SK-N-SH (cell line): ENCODE data around the gene ULK3. TPM values are rescaled to one million over a fixed set of nuclear protein-coding genes. Genes with fewer than 3 reads are reported as not detected.

ENCODE experiments used
- CTCF ChIA-PET: fragments of 300-600, 350-600 bp; formaldehyde crosslinking; extraction: SDS; loops from one replicate; lab custom pipeline; 2021; lab: Yijun Ruan, JAX
- POLR2A ChIA-PET: fragments of 350-600 bp; sonication (Branson Sonifier 250); formaldehyde crosslinking; extraction: SDS; loops from one replicate; lab custom pipeline; 2020; ENCODE audit warnings: antibody characterized with exemption, inconsistent platforms; lab: Yijun Ruan, JAX
- DNase-seq: peaks from one replicate; pipeline ENCODE4 v3.0.0; 2012
- H2AFZ ChIP-seq: fragments of 200-600 bp; sonication (generic); 2 replicates; pipeline ENCODE4 v1.8.1; 2016; ENCODE audit warnings: antibody characterized with exemption, mild to moderate bottlenecking, low read depth
- H3F3A ChIP-seq: fragments of 200-600 bp; sonication (generic); replicated peaks from 2 replicates; pipeline ENCODE3; 2016; ENCODE audit warnings: antibody characterized with exemption, mild to moderate bottlenecking; ENCODE audit not compliant: insufficient read depth
- H3K27ac ChIP-seq, 2 experiments: fragments of 200-500 bp in 1 of 2; fragments of 200-600 bp in 1 of 2; sonication (Bioruptor generic) in 1 of 2; sonication (generic), shearing (Covaris generic) in 1 of 2; 2 replicates each; pipeline versions ENCODE4 v1.5.1 to v1.6.1; 2014 to 2016; ENCODE audit warnings: low read depth in 2 of 2, inconsistent platforms in 1 of 2, low read length in 1 of 2, mild to moderate bottlenecking in 1 of 2, mixed read lengths in 1 of 2
- H3K27me3 ChIP-seq: fragments of 200-600 bp; sonication (generic), shearing (Covaris generic); 2 replicates; pipeline ENCODE4 v1.6.1; 2016; ENCODE audit warnings: mixed run types; ENCODE audit not compliant: insufficient read depth
- H3K36me3 ChIP-seq, 2 experiments: fragments of 200-500 bp in 1 of 2; fragments of 200-600 bp in 1 of 2; sonication (Bioruptor generic) in 1 of 2; sonication (generic) in 1 of 2; replicated peaks in 1 of 2; 2 replicates each; pipeline versions ENCODE3 to v1.5.1; 2014 to 2016; ENCODE audit warnings: low read length in 1 of 2, mild to moderate bottlenecking in 1 of 2; ENCODE audit not compliant: insufficient read depth in 2 of 2, control insufficient read depth in 1 of 2
- H3K4me1 ChIP-seq, 2 experiments: fragments of 200-500 bp in 1 of 2; fragments of 200-600 bp in 1 of 2; sonication (Bioruptor generic) in 1 of 2; sonication (generic), shearing (Covaris generic) in 1 of 2; 2 replicates each; pipeline versions ENCODE4 v1.5.1 to v1.6.1; 2014 to 2016; ENCODE audit warnings: low read depth in 1 of 2, low read length in 1 of 2, mixed run types in 1 of 2; ENCODE audit not compliant: insufficient read depth in 2 of 2, control insufficient read depth in 1 of 2
- H3K4me2 ChIP-seq: fragments of 200-600 bp; sonication (generic), shearing (Covaris generic); 2 replicates; pipeline ENCODE4 v1.6.1; 2017; ENCODE audit warnings: mixed run types
- H3K4me3 ChIP-seq, 2 experiments: fragments of 200-500 bp in 1 of 2; fragments of 200-600 bp in 1 of 2; sonication (Bioruptor generic) in 1 of 2; sonication (generic), shearing (Covaris generic) in 1 of 2; 2 replicates each; pipeline versions ENCODE4 v1.5.1 to v1.8.1; 2014 to 2016; ENCODE audit warnings: low read depth in 2 of 2, inconsistent platforms in 1 of 2, low read length in 1 of 2, mild to moderate bottlenecking in 1 of 2, mixed read lengths in 1 of 2, moderate library complexity in 1 of 2
- H3K79me2 ChIP-seq: fragments of 200-600 bp; sonication (generic); 2 replicates; pipeline ENCODE4 v1.8.1; 2017; ENCODE audit warnings: mild to moderate bottlenecking; ENCODE audit not compliant: insufficient read depth
- H3K9ac ChIP-seq: fragments of 200-600 bp; sonication (generic); 2 replicates; pipeline ENCODE4 v1.6.1; 2017; ENCODE audit warnings: mixed run types
- H3K9me2 ChIP-seq: fragments of 200-600 bp; sonication (generic); 2 replicates; pipeline ENCODE4 v1.6.1; 2017; ENCODE audit warnings: mixed run types
- H3K9me3 ChIP-seq: fragments of 200-600 bp; sonication (generic); 2 replicates; pipeline ENCODE4 v1.6.1; 2017; ENCODE audit warnings: mixed run types, mild to moderate bottlenecking, moderate library complexity
- H4K20me1 ChIP-seq: fragments of 200-600 bp; sonication (generic); 2 replicates; pipeline ENCODE4 v1.6.1; 2017; ENCODE audit warnings: mild to moderate bottlenecking, mixed run types; ENCODE audit not compliant: insufficient read depth
- CHD2 ChIP-seq: fragments of 150-350 bp; IDR thresholded peaks from 2 replicates; pipeline ENCODE4 v1.6.1; 2018; ENCODE audit warnings: low read length; ENCODE audit not compliant: partially characterized antibody
- EZH2phosphoT487 ChIP-seq: fragments of 200-600 bp; sonication (generic); IDR thresholded peaks from 2 replicates; pipeline ENCODE4 v1.6.1; 2017; ENCODE audit warnings: low read depth, mixed run types, mild to moderate bottlenecking, antibody characterized with exemption, moderate library complexity, borderline replicate concordance
- FOSL2 ChIP-seq: IDR thresholded peaks from 2 replicates; pipeline ENCODE4 v1.4.0; 2012; ENCODE audit warnings: low read depth, mild to moderate bottlenecking, moderate library complexity, borderline replicate concordance
- FOXJ3 ChIP-seq: sonication (generic); formaldehyde crosslinking; IDR thresholded peaks from 2 replicates; pipeline ENCODE4 v1.5.1; 2020; ENCODE audit warnings: mild to moderate bottlenecking, missing genetic modification reagents
- GATA2 ChIP-seq: sonication (generic); formaldehyde crosslinking; IDR thresholded peaks from 2 replicates; pipeline ENCODE4 v1.5.0; 2020; ENCODE audit warnings: mild to moderate bottlenecking, missing genetic modification reagents
- MEF2A ChIP-seq: IDR thresholded peaks from 2 replicates; pipeline ENCODE4 v1.4.0; 2012; ENCODE audit warnings: low read depth, borderline replicate concordance
- NRF1 ChIP-seq: IDR thresholded peaks from 2 replicates; pipeline ENCODE4 v1.6.1; 2012; ENCODE audit warnings: low read depth, mild to moderate bottlenecking, low read length
- RAD21 ChIP-seq: IDR thresholded peaks from 2 replicates; pipeline ENCODE4 v1.6.1; 2012; ENCODE audit warnings: mild to moderate bottlenecking, low read length
- RFX5 ChIP-seq: IDR thresholded peaks from 2 replicates; pipeline ENCODE4 v1.6.1; 2012; ENCODE audit warnings: mild to moderate bottlenecking, improper control_type of control experiment, low read length
- RXRA ChIP-seq: IDR thresholded peaks from 2 replicates; pipeline ENCODE4 v1.4.0; 2012; ENCODE audit warnings: low read depth, mild to moderate bottlenecking, borderline replicate concordance
- SMC3 ChIP-seq: IDR thresholded peaks from 2 replicates; pipeline ENCODE4 v1.6.1; 2012; ENCODE audit warnings: low read depth, low read length, improper control_type of control experiment
- TCF12 ChIP-seq: IDR thresholded peaks from 2 replicates; pipeline ENCODE4 v1.4.0; 2012
- WGBS: methylation state at CpG from one replicate; pipeline ENCODE4 v1.1.6; 2017; ENCODE audit warnings: low lambda C conversion rate; 5-methylcytosine and 5-hydroxymethylcytosine counted together
- polyA plus RNA-seq, 3 experiments: library from polyadenylated mRNA; depleted of rRNA; stranded (reverse); fragments of >200 nt; gene quantifications; 2 replicates each; pipeline ENCODE4 v1.2.3, GENCODE V29; 2012
- TF ChIP-seq, protein P1 (sequence below): fragments of 200-600 bp; sonication (generic); IDR thresholded peaks from 2 replicates; pipeline ENCODE4 v1.6.1; 2017; ENCODE audit warnings: antibody characterized with exemption, mild to moderate bottlenecking, moderate library complexity
- TF ChIP-seq, protein P2 (sequence below): IDR thresholded peaks from 2 replicates; pipeline ENCODE4 v1.6.1; 2012; ENCODE audit warnings: mild to moderate bottlenecking, low read depth, low read length, moderate library complexity
- TF ChIP-seq, protein P3 (sequence below): IDR thresholded peaks from 2 replicates; pipeline ENCODE4; 2012

Gene ULK3
- polyA plus RNA-seq, 1 of the 3 experiments (the other 2 are of a cell fraction), result 41.3 TPM

DNA sequence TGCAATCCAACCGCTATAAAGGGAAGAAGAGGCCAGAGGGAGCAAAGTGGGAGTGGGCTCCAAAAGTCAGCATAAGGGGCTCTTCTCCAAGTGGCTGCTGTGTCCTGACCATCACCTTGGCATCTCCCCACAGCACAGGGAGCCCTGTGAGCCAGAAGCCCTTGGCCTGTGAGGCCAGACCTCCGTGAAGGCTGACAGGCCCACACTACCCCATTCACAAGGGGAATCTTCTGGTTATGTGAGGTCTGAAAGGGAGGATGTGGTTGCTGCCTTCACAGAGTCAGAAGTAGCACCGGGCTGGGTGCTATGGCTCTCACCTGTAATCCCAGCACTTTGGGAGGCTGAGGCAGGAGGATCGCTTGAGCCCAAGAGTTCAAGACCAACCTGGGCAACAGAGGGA, 2.6 kb upstream of the ULK3 start:
- Histone ChIP-seq H3K9me2 (no peaks in the 10 kb centered on the region), H3K4me2 (no peak overlapping the region), H3K79me2 (no peaks in the 10 kb centered on the region), H3K36me3 (peaks cover 0 to 45% of the 10 kb centered on the region in 2 experiments), H3F3A (no peaks in the 10 kb centered on the region), H3K27me3 (no peaks in the 10 kb centered on the region), H2AFZ (no peak overlapping the region), H3K27ac (no peak overlapping the region), H3K4me3 (no peak overlapping the region), H3K9ac (no peak overlapping the region), H3K4me1 (peaks cover 0 to 23% of the 10 kb centered on the region in 2 experiments; a peak in 2 of 4 replicates), H3K9me3 (no peaks in the 10 kb centered on the region), H4K20me1 (no peaks in the 10 kb centered on the region)
- WGBS, result 96% methylated on average over 3 of the region's 4 CpGs
- ChIA-PET POLR2A (no interaction called here), CTCF (interaction anchor here (1.2 to 10.8 kb wide), 3 partner anchors 75 to 213 kb away, joined by 3 to 95 read pairs (median 5); no protein-coding TSS in a partner anchor)
- TF ChIP-seq, protein P1, sequence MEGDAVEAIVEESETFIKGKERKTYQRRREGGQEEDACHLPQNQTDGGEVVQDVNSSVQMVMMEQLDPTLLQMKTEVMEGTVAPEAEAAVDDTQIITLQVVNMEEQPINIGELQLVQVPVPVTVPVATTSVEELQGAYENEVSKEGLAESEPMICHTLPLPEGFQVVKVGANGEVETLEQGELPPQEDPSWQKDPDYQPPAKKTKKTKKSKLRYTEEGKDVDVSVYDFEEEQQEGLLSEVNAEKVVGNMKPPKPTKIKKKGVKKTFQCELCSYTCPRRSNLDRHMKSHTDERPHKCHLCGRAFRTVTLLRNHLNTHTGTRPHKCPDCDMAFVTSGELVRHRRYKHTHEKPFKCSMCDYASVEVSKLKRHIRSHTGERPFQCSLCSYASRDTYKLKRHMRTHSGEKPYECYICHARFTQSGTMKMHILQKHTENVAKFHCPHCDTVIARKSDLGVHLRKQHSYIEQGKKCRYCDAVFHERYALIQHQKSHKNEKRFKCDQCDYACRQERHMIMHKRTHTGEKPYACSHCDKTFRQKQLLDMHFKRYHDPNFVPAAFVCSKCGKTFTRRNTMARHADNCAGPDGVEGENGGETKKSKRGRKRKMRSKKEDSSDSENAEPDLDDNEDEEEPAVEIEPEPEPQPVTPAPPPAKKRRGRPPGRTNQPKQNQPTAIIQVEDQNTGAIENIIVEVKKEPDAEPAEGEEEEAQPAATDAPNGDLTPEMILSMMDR, result no peak
- TF ChIP-seq SMC3, result no peak
- TF ChIP-seq RFX5, result no peak
- TF ChIP-seq TCF12, result no peak
- no peak for TF ChIP-seq CHD2
- no peak for DNase-seq

DNA sequence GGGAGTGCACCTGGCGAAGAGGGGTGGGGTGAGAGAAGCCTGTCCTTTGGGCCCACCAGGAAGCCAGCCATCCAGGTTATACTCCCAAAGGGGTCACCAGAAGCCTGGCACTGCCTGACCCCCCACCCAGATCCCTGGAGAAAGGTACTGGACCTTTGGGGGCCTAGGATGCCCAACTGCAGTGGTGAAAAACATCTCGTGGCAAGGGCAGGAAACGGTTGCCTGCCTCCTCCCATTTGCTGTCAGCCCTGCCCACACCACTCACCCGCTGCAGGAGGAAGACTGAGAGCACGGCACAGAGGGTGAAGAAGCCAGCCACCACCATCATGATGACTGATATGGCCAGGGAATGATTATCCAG, 2.2 kb upstream of the ULK3 start:
- WGBS, result 95% methylated on average over 4 of the region's 5 CpGs
- TF ChIP-seq, protein P2, sequence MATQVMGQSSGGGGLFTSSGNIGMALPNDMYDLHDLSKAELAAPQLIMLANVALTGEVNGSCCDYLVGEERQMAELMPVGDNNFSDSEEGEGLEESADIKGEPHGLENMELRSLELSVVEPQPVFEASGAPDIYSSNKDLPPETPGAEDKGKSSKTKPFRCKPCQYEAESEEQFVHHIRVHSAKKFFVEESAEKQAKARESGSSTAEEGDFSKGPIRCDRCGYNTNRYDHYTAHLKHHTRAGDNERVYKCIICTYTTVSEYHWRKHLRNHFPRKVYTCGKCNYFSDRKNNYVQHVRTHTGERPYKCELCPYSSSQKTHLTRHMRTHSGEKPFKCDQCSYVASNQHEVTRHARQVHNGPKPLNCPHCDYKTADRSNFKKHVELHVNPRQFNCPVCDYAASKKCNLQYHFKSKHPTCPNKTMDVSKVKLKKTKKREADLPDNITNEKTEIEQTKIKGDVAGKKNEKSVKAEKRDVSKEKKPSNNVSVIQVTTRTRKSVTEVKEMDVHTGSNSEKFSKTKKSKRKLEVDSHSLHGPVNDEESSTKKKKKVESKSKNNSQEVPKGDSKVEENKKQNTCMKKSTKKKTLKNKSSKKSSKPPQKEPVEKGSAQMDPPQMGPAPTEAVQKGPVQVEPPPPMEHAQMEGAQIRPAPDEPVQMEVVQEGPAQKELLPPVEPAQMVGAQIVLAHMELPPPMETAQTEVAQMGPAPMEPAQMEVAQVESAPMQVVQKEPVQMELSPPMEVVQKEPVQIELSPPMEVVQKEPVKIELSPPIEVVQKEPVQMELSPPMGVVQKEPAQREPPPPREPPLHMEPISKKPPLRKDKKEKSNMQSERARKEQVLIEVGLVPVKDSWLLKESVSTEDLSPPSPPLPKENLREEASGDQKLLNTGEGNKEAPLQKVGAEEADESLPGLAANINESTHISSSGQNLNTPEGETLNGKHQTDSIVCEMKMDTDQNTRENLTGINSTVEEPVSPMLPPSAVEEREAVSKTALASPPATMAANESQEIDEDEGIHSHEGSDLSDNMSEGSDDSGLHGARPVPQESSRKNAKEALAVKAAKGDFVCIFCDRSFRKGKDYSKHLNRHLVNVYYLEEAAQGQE, result no peak
- TF ChIP-seq EZH2phosphoT487 (no peak), RXRA (no peak), FOXJ3 (CRISPR knock-in tag) (no peak), RAD21 (no peak), NRF1 (no peak), FOSL2 (no peak), GATA2 (CRISPR knock-in tag) (no peak), MEF2A (no peak)
- TF ChIP-seq, protein P1, result no peak
- TF ChIP-seq, protein P3, sequence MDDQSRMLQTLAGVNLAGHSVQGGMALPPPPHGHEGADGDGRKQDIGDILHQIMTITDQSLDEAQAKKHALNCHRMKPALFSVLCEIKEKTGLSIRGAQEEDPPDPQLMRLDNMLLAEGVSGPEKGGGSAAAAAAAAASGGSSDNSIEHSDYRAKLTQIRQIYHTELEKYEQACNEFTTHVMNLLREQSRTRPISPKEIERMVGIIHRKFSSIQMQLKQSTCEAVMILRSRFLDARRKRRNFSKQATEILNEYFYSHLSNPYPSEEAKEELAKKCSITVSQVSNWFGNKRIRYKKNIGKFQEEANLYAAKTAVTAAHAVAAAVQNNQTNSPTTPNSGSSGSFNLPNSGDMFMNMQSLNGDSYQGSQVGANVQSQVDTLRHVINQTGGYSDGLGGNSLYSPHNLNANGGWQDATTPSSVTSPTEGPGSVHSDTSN, result no peak
- Histone ChIP-seq H3K4me3 (no peak overlapping the region), H3F3A (no peaks in the 10 kb centered on the region), H2AFZ (no peak overlapping the region), H3K9ac (no peak overlapping the region), H3K4me2 (no peak overlapping the region), H3K9me3 (no peaks in the 10 kb centered on the region), H4K20me1 (no peaks in the 10 kb centered on the region), H3K9me2 (no peaks in the 10 kb centered on the region), H3K36me3 (peaks cover 0 to 44% of the 10 kb centered on the region in 2 experiments), H3K4me1 (peaks cover 0 to 23% of the 10 kb centered on the region in 2 experiments; a peak in 2 of 4 replicates), H3K79me2 (no peaks in the 10 kb centered on the region), H3K27me3 (no peaks in the 10 kb centered on the region), H3K27ac (no peak overlapping the region)
- ChIA-PET POLR2A (interaction anchor here (1.2 kb wide), 1 partner anchor 55 kb away, joined by 4 read pairs; no protein-coding TSS in a partner anchor), CTCF (interaction anchor here (1.0 to 10.8 kb wide), 5 partner anchors 9 to 213 kb away, joined by 3 to 95 read pairs (median 5); no protein-coding TSS in a partner anchor)
- no peak for DNase-seq
